Ascending aorta (tissue), 2 donors: ENCODE results near the gene POU3F2. TPM values are rescaled to one million over a fixed set of nuclear protein-coding genes. Genes with fewer than 3 reads are reported as not detected.

Experiments used
- DNase-seq, 2 donors: peaks; one replicate each; pipeline ENCODE4 v3.0.0-alpha.2; 2019; ENCODE audit warnings: low spot score in 2 of 2
- H3K27ac ChIP-seq, 2 donors: fragments of 200-600 bp; sonication (generic); one replicate each; pipeline ENCODE4 v1.5.1; 2016 to 2017; ENCODE audit warnings: mild to moderate bottlenecking in 1 of 2
- H3K27me3 ChIP-seq: fragments of 200-600 bp; sonication (generic); one replicate; pipeline ENCODE4 v1.5.1; 2017
- H3K36me3 ChIP-seq, 2 donors: fragments of 200-600 bp; sonication (generic); one replicate each; pipeline ENCODE4 v1.5.1; 2016
- H3K4me1 ChIP-seq, 2 donors: fragments of 200-600 bp; sonication (generic); one replicate each; pipeline ENCODE4 v1.5.1; 2016 to 2017; ENCODE audit warnings: mild to moderate bottlenecking in 1 of 2
- H3K4me3 ChIP-seq, 2 donors: fragments of 200-600 bp; sonication (generic); one replicate each; pipeline ENCODE4 v1.5.1; 2016 to 2017; ENCODE audit warnings: mild to moderate bottlenecking in 1 of 2
- H3K9me3 ChIP-seq, 2 donors: fragments of 200-600 bp; sonication (generic); one replicate each; pipeline ENCODE4 v1.5.1; 2016
- CTCF ChIP-seq, 3 experiments: fragments of 200-600 bp in 2 of 3; fragments of 450-650 bp in 1 of 3; sonication (generic) in 2 of 3; IDR thresholded peaks; one replicate each; pipeline ENCODE4 v1.5.1; 2016 to 2019; ENCODE audit warnings: antibody characterized with exemption in 3 of 3, mild to moderate bottlenecking in 1 of 3, moderate library complexity in 1 of 3
- intact Hi-C: fragments of 100-400 bp; cut with DNase I; formaldehyde crosslinking; loops from one replicate; pipeline ENCODE4 v1.15.1; 2023
- total RNA-seq: library from RNA; depleted of rRNA; stranded (reverse); fragments of >200 nt; gene quantifications from one replicate; pipeline ENCODE4 v1.1.0, GENCODE V29; 2016

POU3F2 gene
- total RNA-seq, 1 donor from 2014 or later, result not detected

- Histone ChIP-seq H3K27ac (no peak overlapping the region), H3K9me3 (no peaks in the 10 kb centered on the region), H3K4me1 (peaks cover 12 to 18% of the 10 kb centered on the region in 2 donors), H3K36me3 (no peaks in the 10 kb centered on the region), H3K27me3 (peaks cover 68% of the 10 kb centered on the region), H3K4me3 (no peak overlapping the region)
- intact Hi-C loops, result no loop called here
- TF ChIP-seq CTCF (IDR thresholded peaks at IDR 0.05), result no peak
- DNase-seq, result no peak
Observed at GRCh38 chr6:98840385-98840784, 6.0 kb downstream of the POU3F2 start.

- H3K4me3 ChIP-seq, result no peak overlapping the region
- peaks cover 66% of the 10 kb centered on the region for H3K27me3 ChIP-seq
- H3K9me3 ChIP-seq, result no peaks in the 10 kb centered on the region
- no peak overlapping the region for H3K27ac ChIP-seq
- DNase-seq, result no peak
- H3K36me3 ChIP-seq, result no peaks in the 10 kb centered on the region
- H3K4me1 ChIP-seq, result peaks cover 11% of the 10 kb centered on the region in 2 donors
- no peak for TF ChIP-seq CTCF (IDR thresholded peaks at IDR 0.05)
- intact Hi-C loops, result no loop called here
Observed at GRCh38 chr6:98840996-98841513, 6.7 kb downstream of the POU3F2 start.

- intact Hi-C loops, result no loop called here
- Histone ChIP-seq H3K9me3 (no peaks in the 10 kb centered on the region), H3K4me3 (no peak overlapping the region), H3K4me1 (peaks cover 11% of the 10 kb centered on the region in 2 donors), H3K27me3 (peaks cover 59% of the 10 kb centered on the region), H3K36me3 (no peaks in the 10 kb centered on the region), H3K27ac (no peak overlapping the region)
- DNase-seq, result no peak
- TF ChIP-seq CTCF (IDR thresholded peaks at IDR 0.05), result no peak
Observed at GRCh38 chr6:98841621-98842341, 7.4 kb downstream of the POU3F2 start.

- intact Hi-C loops, result no loop called here
- H3K36me3 ChIP-seq, result no peaks in the 10 kb centered on the region
- no peaks in the 10 kb centered on the region for H3K9me3 ChIP-seq
- H3K4me1 ChIP-seq, result peaks cover 11% of the 10 kb centered on the region in 2 donors
- peaks cover 51% of the 10 kb centered on the region for H3K27me3 ChIP-seq
- H3K27ac ChIP-seq, result no peak overlapping the region
- no peak for TF ChIP-seq CTCF (IDR thresholded peaks at IDR 0.05)
- no peak for DNase-seq
- H3K4me3 ChIP-seq, result no peak overlapping the region
Observed at GRCh38 chr6:98842342-98843180, 8.2 kb downstream of the POU3F2 start.

GRCh38 chr6:98843271-98844243 lies 9.2 kb downstream of the POU3F2 start:
- Histone ChIP-seq H3K4me3 (no peak overlapping the region), H3K36me3 (no peaks in the 10 kb centered on the region), H3K27me3 (peaks cover 45% of the 10 kb centered on the region), H3K4me1 (peaks cover 11 to 18% of the 10 kb centered on the region in 2 donors), H3K9me3 (no peaks in the 10 kb centered on the region), H3K27ac (no peak overlapping the region)
- no peak for TF ChIP-seq CTCF (IDR thresholded peaks at IDR 0.05)
- no peak for DNase-seq
- intact Hi-C loops, result no loop called here
